ENCODE measurements around the gene TUB.

Gene TUB

DNA sequence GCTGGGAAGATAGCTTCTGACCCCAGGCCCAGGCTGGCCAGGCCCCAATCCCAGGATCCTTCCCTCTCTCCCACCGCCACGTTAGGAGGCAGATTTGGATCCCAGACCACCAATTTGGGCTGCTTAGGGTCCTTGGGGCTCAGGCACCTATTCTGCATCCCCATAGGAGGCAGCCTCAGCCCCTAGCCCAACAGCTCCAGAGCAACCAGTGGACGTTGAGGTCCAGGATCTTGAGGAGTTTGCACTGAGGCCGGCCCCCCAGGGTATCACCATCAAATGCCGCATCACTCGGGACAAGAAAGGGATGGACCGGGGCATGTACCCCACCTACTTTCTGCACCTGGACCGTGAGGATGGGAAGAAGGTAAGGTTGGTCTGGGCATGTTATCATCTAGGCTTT, 16.1 kb downstream of the TUB start:
- no peak for TF ChIP-seq POLR2AphosphoS5 (IDR thresholded peaks at IDR 0.05; ENCODE audit: low read depth, low read length)
- TF ChIP-seq SIN3A (IDR thresholded peaks at IDR 0.05; ENCODE audit: borderline replicate concordance, insufficient read depth, low read length) = no peak
- no peak for TF ChIP-seq FOXP2 (optimal IDR thresholded peaks at IDR 0.05; ENCODE audit: borderline replicate concordance, extremely low read depth, extremely low read length, insufficient read depth)
- TF ChIP-seq TAF1 (IDR thresholded peaks at IDR 0.05; ENCODE audit: borderline replicate concordance, insufficient read depth, low read length) = no peak
- TF ChIP-seq, protein P1, sequence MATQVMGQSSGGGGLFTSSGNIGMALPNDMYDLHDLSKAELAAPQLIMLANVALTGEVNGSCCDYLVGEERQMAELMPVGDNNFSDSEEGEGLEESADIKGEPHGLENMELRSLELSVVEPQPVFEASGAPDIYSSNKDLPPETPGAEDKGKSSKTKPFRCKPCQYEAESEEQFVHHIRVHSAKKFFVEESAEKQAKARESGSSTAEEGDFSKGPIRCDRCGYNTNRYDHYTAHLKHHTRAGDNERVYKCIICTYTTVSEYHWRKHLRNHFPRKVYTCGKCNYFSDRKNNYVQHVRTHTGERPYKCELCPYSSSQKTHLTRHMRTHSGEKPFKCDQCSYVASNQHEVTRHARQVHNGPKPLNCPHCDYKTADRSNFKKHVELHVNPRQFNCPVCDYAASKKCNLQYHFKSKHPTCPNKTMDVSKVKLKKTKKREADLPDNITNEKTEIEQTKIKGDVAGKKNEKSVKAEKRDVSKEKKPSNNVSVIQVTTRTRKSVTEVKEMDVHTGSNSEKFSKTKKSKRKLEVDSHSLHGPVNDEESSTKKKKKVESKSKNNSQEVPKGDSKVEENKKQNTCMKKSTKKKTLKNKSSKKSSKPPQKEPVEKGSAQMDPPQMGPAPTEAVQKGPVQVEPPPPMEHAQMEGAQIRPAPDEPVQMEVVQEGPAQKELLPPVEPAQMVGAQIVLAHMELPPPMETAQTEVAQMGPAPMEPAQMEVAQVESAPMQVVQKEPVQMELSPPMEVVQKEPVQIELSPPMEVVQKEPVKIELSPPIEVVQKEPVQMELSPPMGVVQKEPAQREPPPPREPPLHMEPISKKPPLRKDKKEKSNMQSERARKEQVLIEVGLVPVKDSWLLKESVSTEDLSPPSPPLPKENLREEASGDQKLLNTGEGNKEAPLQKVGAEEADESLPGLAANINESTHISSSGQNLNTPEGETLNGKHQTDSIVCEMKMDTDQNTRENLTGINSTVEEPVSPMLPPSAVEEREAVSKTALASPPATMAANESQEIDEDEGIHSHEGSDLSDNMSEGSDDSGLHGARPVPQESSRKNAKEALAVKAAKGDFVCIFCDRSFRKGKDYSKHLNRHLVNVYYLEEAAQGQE (IDR thresholded peaks at IDR 0.05; ENCODE audit: insufficient read depth in 1 of 2, low read depth in 2 of 2, low read length in 2 of 2) = no peak

DNA sequence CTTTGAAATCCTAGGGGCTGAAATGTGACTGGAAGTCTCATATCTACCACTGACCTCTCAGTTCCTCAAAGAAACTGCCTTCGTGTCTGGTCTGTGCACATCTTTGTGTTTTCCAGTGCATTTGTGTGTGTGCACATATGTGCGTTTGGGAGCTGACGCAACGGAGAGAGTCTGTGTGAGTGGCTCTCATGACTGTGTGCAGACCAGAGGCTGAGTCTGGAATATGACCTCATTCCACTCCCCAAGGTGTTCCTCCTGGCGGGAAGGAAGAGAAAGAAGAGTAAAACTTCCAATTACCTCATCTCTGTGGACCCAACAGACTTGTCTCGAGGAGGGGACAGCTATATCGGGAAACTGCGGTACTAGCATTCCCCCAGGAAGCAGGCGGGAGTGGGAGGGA, 16.5 kb downstream of the TUB start:
- TF ChIP-seq SIN3A (IDR thresholded peaks at IDR 0.05; ENCODE audit: borderline replicate concordance, insufficient read depth, low read length) = no peak
- TF ChIP-seq POLR2AphosphoS5 (IDR thresholded peaks at IDR 0.05; ENCODE audit: low read depth, low read length) = no peak
- TF ChIP-seq FOXP2 (optimal IDR thresholded peaks at IDR 0.05; ENCODE audit: borderline replicate concordance, extremely low read depth, extremely low read length, insufficient read depth) = no peak
- no peak for TF ChIP-seq TAF1 (IDR thresholded peaks at IDR 0.05; ENCODE audit: borderline replicate concordance, insufficient read depth, low read length)
- TF ChIP-seq, protein P1 (IDR thresholded peaks at IDR 0.05; ENCODE audit: insufficient read depth in 1 of 2, low read depth in 2 of 2, low read length in 2 of 2) = no peak

DNA sequence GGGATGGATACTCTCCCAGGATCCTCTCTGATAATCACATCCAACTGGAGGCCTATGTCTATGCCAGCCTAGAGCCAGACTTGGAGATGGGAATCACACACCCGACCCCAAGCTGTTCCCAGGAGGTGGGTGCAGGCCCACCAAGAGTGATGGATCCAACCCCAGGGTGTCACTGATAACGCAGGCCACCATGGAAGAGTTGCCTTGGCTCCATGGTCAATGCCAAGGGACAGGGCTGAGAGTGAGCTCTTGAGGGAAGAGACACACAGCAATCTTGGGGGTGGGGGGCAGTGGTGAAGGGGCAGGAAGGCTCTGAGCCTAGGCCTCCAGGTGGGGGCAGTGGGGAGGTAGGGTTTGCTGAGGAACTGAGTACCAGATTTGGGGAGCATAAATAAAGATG, 16.9 kb downstream of the TUB start:
- no peak for TF ChIP-seq SIN3A (IDR thresholded peaks at IDR 0.05; ENCODE audit: borderline replicate concordance, insufficient read depth, low read length)
- TF ChIP-seq POLR2AphosphoS5 (IDR thresholded peaks at IDR 0.05; ENCODE audit: low read depth, low read length) = no peak
- TF ChIP-seq, protein P1 (IDR thresholded peaks at IDR 0.05; ENCODE audit: insufficient read depth in 1 of 2, low read depth in 2 of 2, low read length in 2 of 2) = no peak
- TF ChIP-seq FOXP2 (optimal IDR thresholded peaks at IDR 0.05; ENCODE audit: borderline replicate concordance, extremely low read depth, extremely low read length, insufficient read depth) = no peak
- TF ChIP-seq TAF1 (IDR thresholded peaks at IDR 0.05; ENCODE audit: borderline replicate concordance, insufficient read depth, low read length) = no peak

DNA sequence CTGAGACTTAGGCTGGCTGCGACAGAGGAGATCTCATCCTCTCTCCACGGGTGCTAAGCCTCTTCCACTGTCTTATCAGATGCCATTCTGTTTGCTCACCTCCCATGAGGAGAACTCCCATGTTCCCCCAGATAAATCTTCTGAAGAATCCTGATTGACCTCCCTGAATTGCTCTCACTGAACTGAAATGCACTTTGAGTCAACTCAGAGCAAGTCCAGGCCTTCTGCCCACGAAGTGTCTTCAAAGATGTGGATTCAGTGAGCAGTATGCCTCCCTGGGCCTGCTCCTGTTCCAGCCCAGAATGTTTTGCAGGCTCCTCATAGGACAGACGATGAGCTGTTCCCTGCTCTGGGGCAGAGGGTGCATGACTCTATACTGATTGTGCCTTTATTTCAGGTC, 17.4 kb downstream of the TUB start:
- TF ChIP-seq TAF1 (IDR thresholded peaks at IDR 0.05; ENCODE audit: borderline replicate concordance, insufficient read depth, low read length) (no peak), FOXP2 (optimal IDR thresholded peaks at IDR 0.05; ENCODE audit: borderline replicate concordance, extremely low read depth, extremely low read length, insufficient read depth) (no peak), POLR2AphosphoS5 (IDR thresholded peaks at IDR 0.05; ENCODE audit: low read depth, low read length) (no peak), SIN3A (IDR thresholded peaks at IDR 0.05; ENCODE audit: borderline replicate concordance, insufficient read depth, low read length) (no peak)
- TF ChIP-seq, protein P1 (IDR thresholded peaks at IDR 0.05; ENCODE audit: insufficient read depth in 1 of 2, low read depth in 2 of 2, low read length in 2 of 2) = no peak

DNA sequence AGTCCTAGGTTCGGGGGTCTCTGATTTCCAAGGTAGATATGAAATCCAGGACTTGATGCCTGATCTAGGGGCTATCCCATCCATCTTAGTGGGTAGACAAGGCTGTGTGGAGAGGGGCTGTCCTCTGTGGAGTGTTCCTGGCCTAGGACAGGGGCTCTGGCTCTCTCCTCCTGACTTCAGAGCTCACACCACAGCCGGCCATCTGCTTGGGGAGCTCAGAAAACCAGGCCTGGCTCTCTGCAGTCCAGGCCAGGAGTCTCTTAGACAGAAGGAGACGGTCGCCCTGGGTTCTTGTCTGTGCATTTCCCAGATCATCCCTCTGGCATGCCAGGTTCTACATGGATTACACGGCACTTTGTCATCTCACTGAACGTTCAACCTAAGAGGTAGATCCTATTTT, 17.9 kb downstream of the TUB start:
- TF ChIP-seq TAF1 (IDR thresholded peaks at IDR 0.05; ENCODE audit: borderline replicate concordance, insufficient read depth, low read length) (no peak), FOXP2 (optimal IDR thresholded peaks at IDR 0.05; ENCODE audit: borderline replicate concordance, extremely low read depth, extremely low read length, insufficient read depth) (no peak), POLR2AphosphoS5 (IDR thresholded peaks at IDR 0.05; ENCODE audit: low read depth, low read length) (no peak), SIN3A (IDR thresholded peaks at IDR 0.05; ENCODE audit: borderline replicate concordance, insufficient read depth, low read length) (no peak)
- TF ChIP-seq, protein P1 (IDR thresholded peaks at IDR 0.05; ENCODE audit: insufficient read depth in 1 of 2, low read depth in 2 of 2, low read length in 2 of 2) = no peak

Data from PFSK-1 (cell line).